PC-3 (cell line): ENCODE measurements around the gene OR7C2. TPM values are rescaled to one million over a fixed set of nuclear protein-coding genes. Genes with fewer than 3 reads are reported as not detected.

Experiments used
- ATAC-seq: fragments of 200-7000 bp; cut with Tn5 transposase; 2 replicates; pipeline ENCODE4 v1.9.1; 2020; ENCODE audit warnings: mild to moderate bottlenecking, moderate library complexity
- BruUV-seq: library from RNA; stranded (reverse); fragments of 400-500 nt; replicated peaks from 2 replicates; lab custom pipeline; 2021; lab: Mats Ljungman, UMichigan
- CTCF ChIA-PET: fragments of 300-600 bp; sonication (Branson Sonifier 250); formaldehyde crosslinking; loops from one replicate; lab custom pipeline; 2022; ENCODE audit warnings: antibody characterized with exemption; lab: Charles Lee
- POLR2A ChIA-PET: fragments of 300-600 bp; sonication (Branson Sonifier 250); formaldehyde crosslinking; loops from one replicate; lab custom pipeline; 2022; ENCODE audit warnings: antibody characterized with exemption; ENCODE audit not compliant: unreplicated experiment; lab: Charles Lee
- DNase-seq: peaks from one replicate; pipeline ENCODE4 v3.0.0-alpha.2; 2015
- H2AFZ ChIP-seq: fragments of 300-600 bp; sonication (generic); 2 replicates; pipeline ENCODE4 v1.6.0; 2016; ENCODE audit warnings: antibody characterized with exemption, low read length
- H3F3A ChIP-seq: fragments of 300-600 bp; sonication (generic); one replicate; pipeline ENCODE4 v1.6.0; 2017; ENCODE audit warnings: antibody characterized with exemption, low read length, control low read depth, mild to moderate bottlenecking; ENCODE audit not compliant: unreplicated experiment
- H3K27ac ChIP-seq: fragments of 300-600 bp; sonication (generic); 2 replicates; pipeline ENCODE4 v1.5.1; 2016; ENCODE audit warnings: mild to moderate bottlenecking, low read length
- H3K27me3 ChIP-seq: fragments of 300-600 bp; sonication (generic); 2 replicates; pipeline ENCODE4 v1.6.1; 2016; ENCODE audit warnings: low read length, mixed read lengths
- H3K36me3 ChIP-seq: fragments of 300-600 bp; sonication (generic); 2 replicates; pipeline ENCODE4 v1.6.1; 2016; ENCODE audit warnings: low read depth, mixed run types, low read length, mixed read lengths
- H3K4me1 ChIP-seq: fragments of 300-600 bp; sonication (generic); 2 replicates; pipeline ENCODE4 v1.5.1; 2016; ENCODE audit warnings: low read length; ENCODE audit not compliant: insufficient read depth
- H3K4me2 ChIP-seq: fragments of 300-600 bp; sonication (generic); 2 replicates; pipeline ENCODE4 v1.6.0; 2016; ENCODE audit warnings: low read length
- H3K4me3 ChIP-seq: fragments of 300-600 bp; sonication (generic); 2 replicates; pipeline ENCODE4 v1.5.1; 2016; ENCODE audit warnings: mild to moderate bottlenecking, low read length, mixed read lengths
- H3K79me2 ChIP-seq: fragments of 300-600 bp; sonication (generic); 2 replicates; pipeline ENCODE4 v1.6.1; 2017; ENCODE audit warnings: low read length, mixed read lengths
- H3K9ac ChIP-seq: fragments of 300-600 bp; sonication (generic); 2 replicates; pipeline ENCODE4 v1.6.0; 2016; ENCODE audit warnings: mild to moderate bottlenecking, low read length
- H3K9me2 ChIP-seq: fragments of 300-600 bp; sonication (generic); replicated peaks from 2 replicates; pipeline ENCODE4 v1.6.1; 2016; ENCODE audit warnings: mixed run types, low read length, mixed read lengths
- H3K9me3 ChIP-seq: fragments of 300-600 bp; sonication (generic); 2 replicates; pipeline ENCODE4 v1.6.1; 2016; ENCODE audit warnings: low read length, mixed read lengths
- H4K20me1 ChIP-seq: fragments of 300-600 bp; sonication (generic); 2 replicates; pipeline ENCODE4 v1.6.1; 2016; ENCODE audit warnings: low read length, mixed read lengths
- CTCF ChIP-seq: fragments of 300-600 bp; sonication (generic); conservative IDR thresholded peaks from 2 replicates; pipeline ENCODE4 v1.5.1; 2017; ENCODE audit warnings: antibody characterized with exemption, low read depth, mild to moderate bottlenecking, low read length
- EZH2 ChIP-seq: fragments of 300-600 bp; sonication (generic); IDR thresholded peaks from one replicate; pipeline ENCODE4 v1.6.1; 2017; ENCODE audit warnings: antibody characterized with exemption, mild to moderate bottlenecking, low read length; ENCODE audit not compliant: unreplicated experiment
- EZH2phosphoT487 ChIP-seq: fragments of 300-600 bp; sonication (generic); IDR thresholded peaks from 2 replicates; pipeline ENCODE4 v1.6.1; 2018; ENCODE audit warnings: mild to moderate bottlenecking, antibody characterized with exemption, low read length, borderline replicate concordance
- intact Hi-C: fragments of 100-400 bp; cut with micrococcal nuclease; formaldehyde crosslinking; loops from 2 replicates; pipeline ENCODE4 v1.9.0; 2023
- total RNA-seq: library from RNA; depleted of rRNA; stranded (reverse); fragments of >200 nt; gene quantifications from 2 replicates; pipeline ENCODE4 v1.2.3, GENCODE V29; 2014

The OR7C2 gene
- total RNA-seq, 1 experiment from 2014 or later: not detected

GRCh38 chr19:14961956-14962685 lies 20.8 kb downstream of the OR7C2 start:
- intact Hi-C loops: no loop called here
- no peak overlapping the region for H3K4me3 ChIP-seq
- no peaks in the 10 kb centered on the region for H3F3A ChIP-seq
- DNase-seq (no peak), ATAC-seq (no peak)
- ChIA-PET POLR2A (no interaction called here), CTCF (no interaction called here)
- no peaks in the 10 kb centered on the region for H3K4me1 ChIP-seq
- no TSS peak for BruUV-seq
- no peak overlapping the region for H2AFZ ChIP-seq
- no peak overlapping the region for H3K9ac ChIP-seq
- H3K27me3 ChIP-seq: no peaks in the 10 kb centered on the region
- no peaks in the 10 kb centered on the region for H3K79me2 ChIP-seq
- no peak overlapping the region for H3K27ac ChIP-seq
- TF ChIP-seq EZH2 (no peak), CTCF (no peak), EZH2phosphoT487 (no peak)
- no peaks in the 10 kb centered on the region for H4K20me1 ChIP-seq
- H3K36me3 ChIP-seq: no peaks in the 10 kb centered on the region
- no peak overlapping the region for H3K4me2 ChIP-seq
- H3K9me3 ChIP-seq: peaks cover 28% of the 10 kb centered on the region
- H3K9me2 ChIP-seq: no peaks in the 10 kb centered on the region

- no peaks in the 10 kb centered on the region for H3K36me3 ChIP-seq
- H3K4me2 ChIP-seq: no peak overlapping the region
- DNase-seq (no peak), ATAC-seq (no peak)
- no peaks in the 10 kb centered on the region for H3K4me1 ChIP-seq
- H4K20me1 ChIP-seq: no peaks in the 10 kb centered on the region
- ChIA-PET POLR2A (no interaction called here), CTCF (no interaction called here)
- no peak overlapping the region for H3K9ac ChIP-seq
- H3K79me2 ChIP-seq: no peaks in the 10 kb centered on the region
- H3K27me3 ChIP-seq: no peaks in the 10 kb centered on the region
- TF ChIP-seq EZH2 (no peak), CTCF (no peak), EZH2phosphoT487 (no peak)
- H3K9me3 ChIP-seq: no peaks in the 10 kb centered on the region
- no peak overlapping the region for H2AFZ ChIP-seq
- H3K4me3 ChIP-seq: no peak overlapping the region
- intact Hi-C loops: no loop called here
- BruUV-seq: no TSS peak
- H3K27ac ChIP-seq: no peak overlapping the region
- H3F3A ChIP-seq: no peaks in the 10 kb centered on the region
- no peaks in the 10 kb centered on the region for H3K9me2 ChIP-seq
Observed at GRCh38 chr19:14968247-14968646, 27.0 kb downstream of the OR7C2 start.

- no peaks in the 10 kb centered on the region for H3K36me3 ChIP-seq
- no peak overlapping the region for H3K27ac ChIP-seq
- ChIA-PET CTCF (no interaction called here), POLR2A (no interaction called here)
- no peaks in the 10 kb centered on the region for H3F3A ChIP-seq
- no peak for DNase-seq
- ATAC-seq: no peak
- H4K20me1 ChIP-seq: no peaks in the 10 kb centered on the region
- no peaks in the 10 kb centered on the region for H3K9me3 ChIP-seq
- no peaks in the 10 kb centered on the region for H3K79me2 ChIP-seq
- H3K4me2 ChIP-seq: no peak overlapping the region
- no peaks in the 10 kb centered on the region for H3K4me1 ChIP-seq
- BruUV-seq: no TSS peak
- TF ChIP-seq CTCF: no peak
- no peak for TF ChIP-seq EZH2phosphoT487
- TF ChIP-seq EZH2: no peak
- no peak overlapping the region for H3K9ac ChIP-seq
- intact Hi-C loops: no loop called here
- H3K4me3 ChIP-seq: no peak overlapping the region
- H3K9me2 ChIP-seq: no peaks in the 10 kb centered on the region
- H2AFZ ChIP-seq: no peak overlapping the region
- H3K27me3 ChIP-seq: no peaks in the 10 kb centered on the region; the same call in 1 of the 2 replicates
Observed at GRCh38 chr19:14971474-14971873, 30.2 kb downstream of the OR7C2 start.
